ENCODE data around the gene UCHL5.

Gene UCHL5

DNA sequence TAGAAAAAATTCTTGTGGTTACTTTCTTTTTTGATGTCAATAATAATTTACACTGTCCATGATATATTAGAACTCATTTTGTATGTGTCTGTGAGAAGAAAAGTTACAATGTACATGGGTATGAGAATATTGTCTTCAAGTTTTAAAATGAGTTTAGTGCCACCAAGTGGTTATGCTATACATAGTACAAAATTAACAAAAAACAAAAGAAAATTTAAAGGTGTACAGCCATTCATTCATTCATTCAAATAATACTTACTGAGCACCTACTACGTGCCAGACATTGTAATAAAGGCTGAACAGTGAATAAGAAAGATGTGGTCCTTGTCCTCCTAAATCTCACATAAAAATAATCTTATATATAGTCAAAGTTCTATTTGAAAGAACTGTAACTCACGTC lies 27.7 kb downstream of the UCHL5 start:
- Histone ChIP-seq H3K9ac (ENCODE audit: low read length) (no peak overlapping the region), H3K4me2 (ENCODE audit: low read length) (no peak overlapping the region), H3K23ac (ENCODE audit: low read length) (no peak overlapping the region), H3K18ac (ENCODE audit: low read length) (no peak overlapping the region), H3K79me1 (ENCODE audit: low read length) (no peaks in the 10 kb centered on the region), H4K8ac (ENCODE audit: low read depth, low read length) (no peak overlapping the region), H2BK15ac (replicated peaks; ENCODE audit: low read depth) (no peak overlapping the region), H2AK5ac (ENCODE audit: low read length) (no peak overlapping the region), H3K4me1 (ENCODE audit: control insufficient read depth, low read depth, low read length) (no peaks in the 10 kb centered on the region), H3K79me2 (ENCODE audit: control insufficient read depth, insufficient read depth, low read length) (no peaks in the 10 kb centered on the region), H3K36me3 (ENCODE audit: control insufficient read depth, insufficient read depth, low read length) (no peaks in the 10 kb centered on the region), H3K27ac (ENCODE audit: low read depth, low read length) (no peak overlapping the region), H2BK5ac (ENCODE audit: low read length) (no peak overlapping the region), H3K56ac (ENCODE audit: low read length) (no peak overlapping the region), H2BK120ac (ENCODE audit: low read depth, low read length) (no peak overlapping the region), H3K4ac (ENCODE audit: low read depth, low read length) (no peak overlapping the region), H3K4me3 (ENCODE audit: low read length) (no peak overlapping the region), H4K5ac (ENCODE audit: low read length) (no peak overlapping the region), H3K27me3 (ENCODE audit: insufficient read depth, low read length, poor library complexity) (no peaks in the 10 kb centered on the region)
- no peak for DNase-seq
- no CpG with 5 or more reads among the region's 2 CpGs for WGBS (ENCODE audit: extremely low coverage, insufficient coverage, low lambda C conversion rate)

DNA sequence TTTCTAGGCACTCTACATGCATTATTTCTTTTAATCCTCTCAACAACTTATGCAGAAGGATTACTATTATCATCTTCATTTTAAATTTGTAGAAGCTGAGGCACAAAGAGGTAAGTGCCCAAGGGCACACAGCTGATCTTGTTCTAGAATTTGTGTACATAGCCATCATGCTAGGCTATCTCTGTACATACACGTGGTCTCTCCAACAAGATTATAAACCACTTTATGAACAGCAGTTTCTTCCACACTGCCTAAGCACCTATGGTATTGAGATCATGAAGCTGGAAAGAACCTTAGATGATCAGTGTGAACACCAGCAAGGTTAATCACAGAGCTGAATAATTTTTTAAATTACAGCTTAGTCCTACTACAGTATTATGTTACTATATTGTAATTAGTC lies 28.9 kb downstream of the UCHL5 start:
- Histone ChIP-seq H3K27me3 (ENCODE audit: insufficient read depth, low read length, poor library complexity) (no peaks in the 10 kb centered on the region), H3K36me3 (ENCODE audit: control insufficient read depth, insufficient read depth, low read length) (no peaks in the 10 kb centered on the region), H4K5ac (ENCODE audit: low read length) (no peak overlapping the region), H3K23ac (ENCODE audit: low read length) (no peak overlapping the region), H2BK120ac (ENCODE audit: low read depth, low read length) (no peak overlapping the region), H2BK5ac (ENCODE audit: low read length) (no peak overlapping the region), H3K79me1 (ENCODE audit: low read length) (no peaks in the 10 kb centered on the region), H3K4me1 (ENCODE audit: control insufficient read depth, low read depth, low read length) (no peaks in the 10 kb centered on the region), H3K4me3 (ENCODE audit: low read length) (no peak overlapping the region), H3K56ac (ENCODE audit: low read length) (no peak overlapping the region), H3K4ac (ENCODE audit: low read depth, low read length) (no peak overlapping the region), H2AK5ac (ENCODE audit: low read length) (no peak overlapping the region), H3K79me2 (ENCODE audit: control insufficient read depth, insufficient read depth, low read length) (no peaks in the 10 kb centered on the region), H3K18ac (ENCODE audit: low read length) (no peak overlapping the region), H3K4me2 (ENCODE audit: low read length) (no peak overlapping the region), H3K27ac (ENCODE audit: low read depth, low read length) (no peak overlapping the region), H3K9ac (ENCODE audit: low read length) (no peak overlapping the region), H4K8ac (ENCODE audit: low read depth, low read length) (no peak overlapping the region), H2BK15ac (replicated peaks; ENCODE audit: low read depth) (no peak overlapping the region)
- WGBS (ENCODE audit: extremely low coverage, insufficient coverage, low lambda C conversion rate), result no CpG with 5 or more reads among the region's 1 CpG
- DNase-seq, result no peak

GRCh38 chr1:193025218-193025617 lies 33.9 kb downstream of the UCHL5 start:
- Histone ChIP-seq H2BK5ac (ENCODE audit: low read length) (no peak overlapping the region), H3K9ac (ENCODE audit: low read length) (no peak overlapping the region), H3K56ac (ENCODE audit: low read length) (no peak overlapping the region), H3K79me2 (ENCODE audit: control insufficient read depth, insufficient read depth, low read length) (no peaks in the 10 kb centered on the region), H3K79me1 (ENCODE audit: low read length) (no peaks in the 10 kb centered on the region), H2AK5ac (ENCODE audit: low read length) (no peak overlapping the region), H4K8ac (ENCODE audit: low read depth, low read length) (no peak overlapping the region), H3K4me3 (ENCODE audit: low read length) (no peak overlapping the region), H3K36me3 (ENCODE audit: control insufficient read depth, insufficient read depth, low read length) (no peaks in the 10 kb centered on the region), H3K4me2 (ENCODE audit: low read length) (no peak overlapping the region), H2BK15ac (replicated peaks; ENCODE audit: low read depth) (no peak overlapping the region), H3K18ac (ENCODE audit: low read length) (no peak overlapping the region), H3K27me3 (ENCODE audit: insufficient read depth, low read length, poor library complexity) (no peaks in the 10 kb centered on the region), H3K23ac (ENCODE audit: low read length) (no peak overlapping the region), H4K5ac (ENCODE audit: low read length) (no peak overlapping the region), H2BK120ac (ENCODE audit: low read depth, low read length) (no peak overlapping the region), H3K27ac (ENCODE audit: low read depth, low read length) (no peak overlapping the region), H3K4ac (ENCODE audit: low read depth, low read length) (no peak overlapping the region), H3K4me1 (ENCODE audit: control insufficient read depth, low read depth, low read length) (no peaks in the 10 kb centered on the region)
- no peak for DNase-seq

DNA sequence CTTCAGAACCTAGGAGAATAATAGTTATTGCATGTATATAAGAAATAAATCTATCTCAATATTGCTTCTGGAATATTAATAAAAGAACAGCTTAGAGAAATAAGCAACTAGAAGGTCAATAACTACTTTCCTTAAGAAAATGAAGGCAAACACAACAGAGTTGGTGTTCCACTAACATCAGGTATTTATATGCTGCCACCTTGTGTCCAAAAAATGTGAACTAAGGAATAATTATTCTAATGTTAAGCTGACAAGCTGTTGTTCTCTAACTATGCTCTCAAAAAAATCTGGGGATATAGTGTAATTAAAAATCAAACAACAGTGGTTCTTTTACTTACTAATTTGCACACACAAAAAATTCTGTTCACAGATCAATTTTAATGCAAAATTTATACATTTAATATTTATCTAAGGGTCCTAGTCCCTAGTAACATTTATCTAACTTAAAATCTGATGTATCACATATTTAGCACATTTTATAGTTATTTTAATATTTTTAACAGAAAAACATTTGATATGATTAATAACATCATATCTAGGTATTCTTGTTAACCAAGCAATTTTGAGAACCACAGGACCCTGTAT lies 39.6 kb downstream of the UCHL5 start:
- Histone ChIP-seq H3K36me3 (ENCODE audit: control insufficient read depth, insufficient read depth, low read length) (no peaks in the 10 kb centered on the region), H2BK120ac (ENCODE audit: low read depth, low read length) (no peak overlapping the region), H3K4me1 (ENCODE audit: control insufficient read depth, low read depth, low read length) (no peaks in the 10 kb centered on the region), H3K79me2 (ENCODE audit: control insufficient read depth, insufficient read depth, low read length) (no peaks in the 10 kb centered on the region), H3K4ac (ENCODE audit: low read depth, low read length) (no peak overlapping the region), H4K5ac (ENCODE audit: low read length) (no peak overlapping the region), H3K4me3 (ENCODE audit: low read length) (no peak overlapping the region), H3K27ac (ENCODE audit: low read depth, low read length) (no peak overlapping the region), H3K27me3 (ENCODE audit: insufficient read depth, low read length, poor library complexity) (no peaks in the 10 kb centered on the region), H4K8ac (ENCODE audit: low read depth, low read length) (no peak overlapping the region), H3K18ac (ENCODE audit: low read length) (no peak overlapping the region), H3K4me2 (ENCODE audit: low read length) (no peak overlapping the region), H2BK15ac (replicated peaks; ENCODE audit: low read depth) (no peak overlapping the region), H3K79me1 (ENCODE audit: low read length) (no peaks in the 10 kb centered on the region), H3K23ac (ENCODE audit: low read length) (no peak overlapping the region), H3K56ac (ENCODE audit: low read length) (no peak overlapping the region), H2BK5ac (ENCODE audit: low read length) (no peak overlapping the region), H3K9ac (ENCODE audit: low read length) (no peak overlapping the region), H2AK5ac (ENCODE audit: low read length) (no peak overlapping the region)
- DNase-seq, result peak; percentile 49

- no peaks in the 10 kb centered on the region for H3K36me3 ChIP-seq (ENCODE audit: control insufficient read depth, insufficient read depth, low read length)
These were observed 42.4 kb downstream of the UCHL5 start for GRCh38 chr1:193016788-193017187.

DNA sequence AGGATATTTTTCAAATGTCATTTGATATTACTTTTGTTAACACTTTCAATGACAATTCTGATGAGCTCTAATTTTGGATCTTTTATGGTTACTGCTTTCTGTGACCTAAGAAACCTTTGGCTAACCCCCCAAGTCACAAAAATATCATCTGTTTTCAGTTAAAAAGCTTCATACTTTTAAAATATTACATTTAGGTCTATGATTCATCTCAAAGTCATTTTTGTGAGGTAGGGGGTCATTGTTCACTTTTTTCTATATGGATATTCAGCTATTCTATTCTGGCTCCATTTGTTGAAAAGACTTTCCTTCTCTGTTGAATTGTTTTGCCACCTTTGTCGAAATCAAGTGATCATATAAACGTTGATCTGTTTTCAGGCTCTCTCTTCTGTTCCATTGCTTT lies 44.8 kb downstream of the UCHL5 start:
- H3K27me3 ChIP-seq (ENCODE audit: insufficient read depth, low read length, poor library complexity), result no peaks in the 10 kb centered on the region

More at GRCh38 chr1:193016788-193017187, 42.4 kb downstream of the UCHL5 start:
- H4K8ac ChIP-seq (ENCODE audit: low read depth, low read length), result no peak overlapping the region
- H3K79me2 ChIP-seq (ENCODE audit: control insufficient read depth, insufficient read depth, low read length), result no peaks in the 10 kb centered on the region
- no peak overlapping the region for H3K23ac ChIP-seq (ENCODE audit: low read length)
- H4K5ac ChIP-seq (ENCODE audit: low read length), result no peak overlapping the region
- H2BK5ac ChIP-seq (ENCODE audit: low read length), result no peak overlapping the region
- no peak for DNase-seq
- no peak overlapping the region for H2AK5ac ChIP-seq (ENCODE audit: low read length)
- H2BK15ac ChIP-seq (replicated peaks; ENCODE audit: low read depth), result no peak overlapping the region
- no peak overlapping the region for H3K4me2 ChIP-seq (ENCODE audit: low read length)
- no peaks in the 10 kb centered on the region for H3K79me1 ChIP-seq (ENCODE audit: low read length)
- no peak overlapping the region for H2BK120ac ChIP-seq (ENCODE audit: low read depth, low read length)
- no peak overlapping the region for H3K4me3 ChIP-seq (ENCODE audit: low read length)
- no peaks in the 10 kb centered on the region for H3K4me1 ChIP-seq (ENCODE audit: control insufficient read depth, low read depth, low read length)
- no peak overlapping the region for H3K27ac ChIP-seq (ENCODE audit: low read depth, low read length)
- H3K18ac ChIP-seq (ENCODE audit: low read length), result no peak overlapping the region
- no peak overlapping the region for H3K9ac ChIP-seq (ENCODE audit: low read length)
- no peak overlapping the region for H3K4ac ChIP-seq (ENCODE audit: low read depth, low read length)
- no peaks in the 10 kb centered on the region for H3K27me3 ChIP-seq (ENCODE audit: insufficient read depth, low read length, poor library complexity)
- H3K56ac ChIP-seq (ENCODE audit: low read length), result no peak overlapping the region

More for the DNA sequence above, 44.8 kb downstream of the UCHL5 start:
- Histone ChIP-seq H3K79me2 (ENCODE audit: control insufficient read depth, insufficient read depth, low read length) (no peaks in the 10 kb centered on the region), H3K4me2 (ENCODE audit: low read length) (no peak overlapping the region), H2BK15ac (replicated peaks; ENCODE audit: low read depth) (no peak overlapping the region), H3K9ac (ENCODE audit: low read length) (no peak overlapping the region), H2AK5ac (ENCODE audit: low read length) (no peak overlapping the region), H3K56ac (ENCODE audit: low read length) (no peak overlapping the region), H3K27ac (ENCODE audit: low read depth, low read length) (no peak overlapping the region), H4K8ac (ENCODE audit: low read depth, low read length) (no peak overlapping the region), H3K36me3 (ENCODE audit: control insufficient read depth, insufficient read depth, low read length) (no peaks in the 10 kb centered on the region), H4K5ac (ENCODE audit: low read length) (no peak overlapping the region), H3K18ac (ENCODE audit: low read length) (no peak overlapping the region), H3K79me1 (ENCODE audit: low read length) (no peaks in the 10 kb centered on the region), H2BK5ac (ENCODE audit: low read length) (no peak overlapping the region), H2BK120ac (ENCODE audit: low read depth, low read length) (no peak overlapping the region), H3K4ac (ENCODE audit: low read depth, low read length) (no peak overlapping the region), H3K4me1 (ENCODE audit: control insufficient read depth, low read depth, low read length) (no peaks in the 10 kb centered on the region), H3K23ac (ENCODE audit: low read length) (no peak overlapping the region), H3K4me3 (ENCODE audit: low read length) (no peak overlapping the region)
- no peak for DNase-seq
- no CpG with 5 or more reads among the region's 2 CpGs for WGBS (ENCODE audit: extremely low coverage, insufficient coverage, low lambda C conversion rate)

Measured in mesendoderm (in vitro differentiated cells).